Uterus (tissue), 4 donors: Measurements from ENCODE around the gene TSEN34. TPM values are rescaled to one million over a fixed set of nuclear protein-coding genes. Genes with fewer than 3 reads are reported as not detected.

Experiments
- DNase-seq, 2 donors: peaks; one replicate each; pipeline ENCODE4 v3.0.0-alpha.2; 2019 to 2020
- H3K27ac ChIP-seq, 2 donors: fragments of 200-600 bp; sonication (generic); 1 replicate in 1 of 2; 2 replicates in 1 of 2; pipeline ENCODE4 v1.5.1; 2016 to 2018
- H3K27me3 ChIP-seq, 2 donors: fragments of 200-600 bp; sonication (generic); one replicate each; pipeline ENCODE4 v1.5.1; 2018 to 2019; ENCODE audit warnings: control low read depth in 1 of 2
- H3K36me3 ChIP-seq, 2 donors: fragments of 200-600 bp; sonication (generic); one replicate each; pipeline ENCODE4 v1.5.1; 2019; ENCODE audit warnings: control low read depth in 1 of 2
- H3K4me1 ChIP-seq, 2 donors: fragments of 200-600 bp; sonication (generic); one replicate each; pipeline ENCODE4 v1.5.1; 2018 to 2019; ENCODE audit warnings: control low read depth in 1 of 2
- H3K4me3 ChIP-seq, 2 donors: fragments of 200-600 bp; sonication (generic); 1 replicate in 1 of 2; 2 replicates in 1 of 2; pipeline ENCODE4 v1.5.1; 2018 to 2019; ENCODE audit warnings: mild to moderate bottlenecking in 1 of 2
- H3K9me3 ChIP-seq, 2 donors: fragments of 200-600 bp; sonication (generic); one replicate each; pipeline ENCODE4 v1.5.1; 2019; ENCODE audit warnings: control low read depth in 1 of 2
- POLR2A ChIP-seq, 2 donors: fragments of 450-650 bp; IDR thresholded peaks; one replicate each; pipeline ENCODE4 v1.6.1; 2016; ENCODE audit warnings: antibody characterized with exemption in 2 of 2, mild to moderate bottlenecking in 1 of 2, moderate library complexity in 1 of 2
- intact Hi-C: fragments of 100-400 bp; cut with DNase I; formaldehyde crosslinking; loops from one replicate; pipeline ENCODE4 v1.15.1; 2023; ENCODE audit warnings: low total_unique reads
- total RNA-seq, 4 donors: library from RNA; depleted of rRNA in 3 of 4; stranded (reverse); fragments of >200 nt in 3 of 4; gene quantifications; one replicate each; pipeline versions ENCODE4 v1.1.0 to v1.2.4, GENCODE V29; 2014 to 2023
- TF ChIP-seq, protein P1 (sequence below), 4 experiments: fragments of 200-600 bp in 2 of 4; fragments of 450-650 bp in 2 of 4; sonication (generic) in 2 of 4; IDR thresholded peaks; one replicate each; pipeline ENCODE4 v1.5.1; 2016 to 2019; ENCODE audit warnings: antibody characterized with exemption in 4 of 4, mild to moderate bottlenecking in 2 of 4, moderate library complexity in 1 of 4
- donor health status: DM: yes; HTN: yes; CAD: no.

TSEN34 gene
- total RNA-seq, 4 donors from 2014 or later, result 13.1 to 66.4 (median 32.2) TPM

GRCh38 chr19:54173951-54174834 is 16.9 kb upstream of the TSEN34 start:
- no peaks in the 10 kb centered on the region for H3K27me3 ChIP-seq
- H3K9me3 ChIP-seq, result no peaks in the 10 kb centered on the region
- no peak for DNase-seq
- H3K4me3 ChIP-seq, result no peak overlapping the region
- no peaks in the 10 kb centered on the region for H3K4me1 ChIP-seq
- no peaks in the 10 kb centered on the region for H3K36me3 ChIP-seq
- intact Hi-C loops, result loop anchor here (5.0 kb wide), 1 partner anchor 53 kb away; no protein-coding TSS in a partner anchor
- H3K27ac ChIP-seq, result no peak overlapping the region
- TF ChIP-seq, protein P1, sequence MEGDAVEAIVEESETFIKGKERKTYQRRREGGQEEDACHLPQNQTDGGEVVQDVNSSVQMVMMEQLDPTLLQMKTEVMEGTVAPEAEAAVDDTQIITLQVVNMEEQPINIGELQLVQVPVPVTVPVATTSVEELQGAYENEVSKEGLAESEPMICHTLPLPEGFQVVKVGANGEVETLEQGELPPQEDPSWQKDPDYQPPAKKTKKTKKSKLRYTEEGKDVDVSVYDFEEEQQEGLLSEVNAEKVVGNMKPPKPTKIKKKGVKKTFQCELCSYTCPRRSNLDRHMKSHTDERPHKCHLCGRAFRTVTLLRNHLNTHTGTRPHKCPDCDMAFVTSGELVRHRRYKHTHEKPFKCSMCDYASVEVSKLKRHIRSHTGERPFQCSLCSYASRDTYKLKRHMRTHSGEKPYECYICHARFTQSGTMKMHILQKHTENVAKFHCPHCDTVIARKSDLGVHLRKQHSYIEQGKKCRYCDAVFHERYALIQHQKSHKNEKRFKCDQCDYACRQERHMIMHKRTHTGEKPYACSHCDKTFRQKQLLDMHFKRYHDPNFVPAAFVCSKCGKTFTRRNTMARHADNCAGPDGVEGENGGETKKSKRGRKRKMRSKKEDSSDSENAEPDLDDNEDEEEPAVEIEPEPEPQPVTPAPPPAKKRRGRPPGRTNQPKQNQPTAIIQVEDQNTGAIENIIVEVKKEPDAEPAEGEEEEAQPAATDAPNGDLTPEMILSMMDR (IDR thresholded peaks at IDR 0.05), result no peak
- no peak for TF ChIP-seq POLR2A (IDR thresholded peaks at IDR 0.05)

DNA sequence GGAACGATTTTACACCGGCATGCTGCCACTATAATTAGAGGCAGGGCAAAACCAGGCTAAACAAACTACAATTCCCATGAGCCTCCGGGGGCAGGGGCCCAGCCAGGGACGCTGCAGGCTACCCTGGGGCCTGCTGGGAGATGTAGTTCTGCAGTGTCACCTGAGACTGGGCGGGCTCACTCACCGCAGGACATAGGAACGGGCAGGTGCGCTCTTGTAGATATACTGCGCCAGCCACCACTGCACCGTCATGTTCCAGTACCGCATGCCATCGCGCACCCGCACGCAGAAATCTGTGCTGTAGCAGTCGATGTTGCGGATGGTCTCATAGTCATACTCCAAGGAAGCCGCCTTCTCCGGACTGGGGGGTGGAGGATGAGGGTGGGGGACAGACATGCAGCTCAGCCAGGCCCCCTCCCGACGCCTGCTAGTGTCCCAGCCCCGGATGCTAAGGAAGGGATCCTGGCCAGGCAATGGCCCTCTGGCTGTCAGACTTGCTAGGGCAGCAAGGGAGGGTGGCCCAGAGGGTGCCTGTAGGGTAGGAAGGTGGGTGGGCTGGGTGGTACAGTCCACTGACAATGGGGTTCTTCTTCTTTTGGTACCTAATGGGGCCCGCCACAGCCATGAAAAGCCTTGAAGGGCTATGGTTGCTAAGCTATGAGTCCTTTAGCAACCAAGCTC is 12.4 kb upstream of the TSEN34 start:
- DNase-seq, result no peak
- intact Hi-C loops, result no loop called here
- no peak for TF ChIP-seq POLR2A (IDR thresholded peaks at IDR 0.05)
- TF ChIP-seq, protein P1 (IDR thresholded peaks at IDR 0.05), result no peak
- no peak overlapping the region for H3K27ac ChIP-seq
- no peaks in the 10 kb centered on the region for H3K36me3 ChIP-seq
- no peak overlapping the region for H3K4me3 ChIP-seq
- no peaks in the 10 kb centered on the region for H3K27me3 ChIP-seq
- no peaks in the 10 kb centered on the region for H3K4me1 ChIP-seq
- H3K9me3 ChIP-seq, result no peaks in the 10 kb centered on the region

DNA sequence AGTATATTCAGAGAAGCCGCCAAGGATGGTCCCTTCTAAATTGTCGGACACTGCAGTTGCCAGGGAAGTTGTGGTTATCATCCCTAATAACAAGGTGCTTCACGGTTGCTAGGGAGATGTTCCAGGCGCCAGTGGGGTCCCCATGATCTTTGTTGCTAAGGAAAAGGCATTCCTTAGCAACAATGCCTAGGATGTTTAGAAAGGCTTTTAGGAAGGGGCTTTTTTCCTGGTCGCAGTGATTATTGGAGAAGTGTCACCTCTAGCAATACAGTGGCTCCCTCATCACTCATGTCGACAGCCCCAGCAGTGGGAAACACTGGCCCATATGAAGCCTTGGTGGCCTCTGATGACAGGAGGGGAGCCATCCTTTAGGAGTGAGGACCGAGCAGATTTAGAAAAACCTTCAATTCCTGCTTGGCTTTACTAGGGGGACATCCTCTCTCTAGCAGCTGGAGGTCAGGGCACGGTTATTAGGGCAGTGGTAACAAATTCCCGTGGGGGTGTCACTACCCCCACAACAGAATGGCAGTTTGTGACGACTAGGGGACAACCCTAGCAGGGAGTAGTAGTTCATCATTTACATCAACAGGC is 11.8 kb upstream of the TSEN34 start:
- Histone ChIP-seq H3K9me3 (no peaks in the 10 kb centered on the region), H3K27me3 (no peaks in the 10 kb centered on the region), H3K4me3 (no peak overlapping the region), H3K4me1 (no peaks in the 10 kb centered on the region), H3K36me3 (no peaks in the 10 kb centered on the region), H3K27ac (no peak overlapping the region)
- intact Hi-C loops, result no loop called here
- TF ChIP-seq POLR2A (IDR thresholded peaks at IDR 0.05), result no peak
- TF ChIP-seq, protein P1 (IDR thresholded peaks at IDR 0.05), result no peak
- DNase-seq, result no peak

DNA sequence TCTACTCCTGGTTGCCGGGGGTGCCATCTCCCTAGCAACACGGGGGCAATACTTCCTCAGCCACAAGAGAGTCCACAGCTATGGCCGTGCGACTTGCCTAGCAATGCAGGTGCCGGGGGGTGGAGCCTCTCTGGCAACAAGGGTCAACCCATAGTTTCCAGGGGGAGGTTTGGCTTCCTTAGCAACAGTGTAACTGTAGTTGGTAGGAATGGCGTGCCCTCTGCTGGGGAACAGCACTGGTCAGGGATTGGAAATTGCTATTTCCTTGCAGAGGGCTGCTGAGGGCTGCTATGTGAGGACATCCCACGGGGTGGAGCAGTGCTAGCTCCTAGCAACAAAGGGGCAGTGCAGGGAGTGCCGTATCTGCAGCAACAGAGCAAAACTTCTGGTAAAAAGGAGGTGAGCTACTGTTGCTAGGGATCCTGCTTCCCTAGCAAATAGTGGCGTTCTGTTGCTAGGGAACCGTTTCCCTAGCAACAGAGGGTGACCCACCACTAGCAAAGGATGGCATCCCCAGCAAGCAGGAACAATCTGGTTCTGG is 11.1 kb upstream of the TSEN34 start:
- Histone ChIP-seq H3K36me3 (no peaks in the 10 kb centered on the region), H3K4me3 (no peak overlapping the region), H3K27ac (no peak overlapping the region), H3K9me3 (no peaks in the 10 kb centered on the region), H3K27me3 (no peaks in the 10 kb centered on the region), H3K4me1 (no peaks in the 10 kb centered on the region)
- intact Hi-C loops, result no loop called here
- TF ChIP-seq, protein P1 (IDR thresholded peaks at IDR 0.05), result no peak
- TF ChIP-seq POLR2A (IDR thresholded peaks at IDR 0.05), result no peak
- DNase-seq, result no peak
